Stimulated activated CD8-positive, alpha-beta memory T cell treated with anti-CD3 and anti-CD28 coated beads, Interleukin-7, amount 100 ng/mL, for 1 hour (primary cell): ENCODE results near the gene IGFLR1.
"Not testable (repeated sequence)": the region's sequence is repeated elsewhere in the genome, so short reads cannot be mapped to it uniquely, and the experiment has no call there.

Experiments
- DNase-seq, 2 donors: peaks; one replicate each; pipeline ENCODE4 v3.0.0-alpha.2; 2020; ENCODE audit warnings: low read depth in 2 of 2

Gene IGFLR1

DNA sequence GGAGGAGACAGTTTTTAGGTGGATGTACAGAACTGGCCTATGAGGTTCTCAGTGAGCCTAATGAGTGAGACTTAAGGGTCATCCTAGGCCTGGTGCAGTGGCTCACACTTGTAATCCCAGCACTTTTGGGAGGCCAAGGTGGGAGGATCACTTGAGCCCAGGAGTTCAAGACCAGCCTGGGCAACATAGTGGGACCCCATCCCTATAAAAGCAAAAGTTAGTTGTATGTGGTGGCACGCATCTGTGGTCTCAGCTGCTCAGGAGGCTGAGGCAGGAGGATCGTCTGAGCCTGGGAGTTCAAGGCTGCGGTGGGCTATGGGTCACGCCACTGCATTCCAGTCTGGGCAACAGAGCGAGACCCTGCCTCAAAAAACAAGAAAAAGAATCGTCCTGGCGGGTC is 18.1 kb downstream of the IGFLR1 start:
- DNase-seq = not testable (repeated sequence)

DNA sequence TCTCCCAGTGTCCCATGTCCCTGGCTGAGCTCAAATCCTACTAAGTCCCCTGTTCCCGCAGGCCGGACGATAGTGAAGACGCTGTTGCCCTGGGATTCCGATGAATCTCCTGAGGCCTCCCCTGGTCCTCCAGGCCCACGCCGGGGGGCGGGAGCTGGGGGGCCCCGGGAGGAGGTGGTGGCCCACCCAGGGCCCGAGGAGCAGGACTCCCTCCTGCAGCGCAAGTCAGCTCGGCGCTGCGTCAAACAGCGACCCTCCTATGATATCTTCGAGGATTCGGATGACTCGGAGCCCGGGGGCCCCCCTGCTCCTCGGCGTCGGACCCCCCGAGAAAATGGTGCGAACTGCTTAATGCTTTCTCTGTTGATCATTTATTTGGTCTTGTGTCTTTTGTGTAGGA is 18.6 kb downstream of the IGFLR1 start:
- no peak for DNase-seq

DNA sequence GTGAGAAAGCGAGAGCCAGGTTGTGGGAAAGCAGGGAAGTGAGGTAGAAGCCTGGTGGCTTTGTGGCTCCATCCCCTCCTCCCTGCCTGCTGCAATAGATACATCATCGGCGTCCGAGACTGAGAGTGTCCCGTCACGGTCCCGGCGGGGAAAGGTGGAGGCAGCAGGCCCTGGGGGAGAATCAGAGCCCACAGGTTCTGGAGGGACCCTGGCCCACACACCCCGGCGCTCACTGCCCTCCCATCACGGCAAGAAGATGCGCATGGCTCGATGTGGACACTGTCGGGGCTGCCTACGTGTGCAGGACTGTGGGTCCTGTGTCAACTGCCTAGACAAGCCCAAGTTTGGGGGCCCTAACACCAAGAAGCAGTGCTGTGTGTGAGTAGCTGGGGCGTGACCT is 19.4 kb downstream of the IGFLR1 start:
- DNase-seq = no peak

DNA sequence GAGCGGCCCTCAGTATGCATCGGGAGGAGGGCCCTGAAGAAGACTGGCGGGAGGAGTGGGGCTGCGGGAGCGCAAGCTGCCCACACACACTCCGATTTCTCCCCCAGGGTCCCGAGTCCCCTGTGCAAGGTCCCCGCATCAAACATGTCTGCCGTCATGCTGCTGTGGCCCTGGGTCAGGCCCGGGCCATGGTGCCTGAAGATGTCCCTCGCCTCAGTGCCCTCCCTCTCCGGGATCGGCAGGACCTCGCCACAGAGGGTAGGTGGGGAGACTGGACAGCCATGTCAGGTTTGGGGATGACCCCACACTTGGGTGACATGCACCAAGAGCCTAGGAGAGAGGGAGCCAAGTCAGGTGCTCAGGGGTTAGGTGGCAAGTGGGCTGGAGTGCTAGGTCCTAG is 19.8 kb downstream of the IGFLR1 start:
- DNase-seq = no peak

DNA sequence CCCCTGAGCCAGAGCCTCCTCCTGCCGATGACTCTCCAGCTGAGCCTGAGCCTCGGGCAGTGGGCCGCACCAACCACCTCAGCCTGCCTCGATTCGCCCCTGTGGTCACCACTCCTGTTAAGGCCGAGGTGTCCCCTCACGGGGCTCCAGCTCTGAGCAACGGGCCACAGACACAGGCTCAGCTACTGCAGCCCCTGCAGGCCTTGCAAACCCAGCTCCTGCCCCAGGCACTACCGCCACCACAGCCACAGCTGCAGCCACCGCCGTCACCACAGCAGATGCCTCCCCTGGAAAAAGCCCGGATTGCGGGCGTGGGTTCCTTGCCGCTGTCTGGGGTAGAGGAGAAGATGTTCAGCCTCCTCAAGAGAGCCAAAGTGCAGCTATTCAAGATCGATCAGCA is 20.9 kb downstream of the IGFLR1 start:
- no peak for DNase-seq

DNA sequence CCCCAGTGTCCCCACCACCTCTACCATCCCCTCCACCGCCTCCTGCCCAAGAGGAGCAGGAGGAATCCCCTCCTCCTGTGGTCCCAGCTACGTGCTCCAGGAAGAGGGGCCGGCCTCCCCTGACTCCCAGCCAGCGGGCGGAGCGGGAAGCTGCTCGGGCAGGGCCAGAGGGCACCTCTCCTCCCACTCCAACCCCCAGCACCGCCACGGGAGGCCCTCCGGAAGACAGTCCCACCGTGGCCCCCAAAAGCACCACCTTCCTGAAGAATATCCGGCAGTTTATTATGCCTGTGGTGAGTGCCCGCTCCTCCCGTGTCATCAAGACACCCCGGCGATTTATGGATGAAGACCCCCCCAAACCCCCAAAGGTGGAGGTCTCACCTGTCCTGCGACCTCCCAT is 21.6 kb downstream of the IGFLR1 start:
- no peak for DNase-seq

DNA sequence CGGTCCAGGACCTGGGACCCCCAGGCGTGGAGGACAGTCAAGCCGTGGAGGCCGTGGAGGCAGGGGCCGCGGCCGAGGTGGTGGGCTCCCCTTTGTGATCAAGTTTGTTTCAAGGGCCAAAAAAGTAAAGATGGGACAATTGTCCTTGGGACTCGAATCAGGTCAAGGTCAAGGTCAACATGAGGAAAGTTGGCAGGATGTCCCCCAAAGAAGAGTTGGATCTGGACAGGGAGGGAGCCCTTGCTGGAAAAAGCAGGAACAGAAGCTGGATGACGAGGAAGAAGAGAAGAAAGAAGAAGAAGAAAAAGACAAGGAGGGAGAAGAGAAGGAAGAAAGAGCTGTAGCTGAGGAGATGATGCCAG is 22.1 kb downstream of the IGFLR1 start:
- no peak for DNase-seq

DNA sequence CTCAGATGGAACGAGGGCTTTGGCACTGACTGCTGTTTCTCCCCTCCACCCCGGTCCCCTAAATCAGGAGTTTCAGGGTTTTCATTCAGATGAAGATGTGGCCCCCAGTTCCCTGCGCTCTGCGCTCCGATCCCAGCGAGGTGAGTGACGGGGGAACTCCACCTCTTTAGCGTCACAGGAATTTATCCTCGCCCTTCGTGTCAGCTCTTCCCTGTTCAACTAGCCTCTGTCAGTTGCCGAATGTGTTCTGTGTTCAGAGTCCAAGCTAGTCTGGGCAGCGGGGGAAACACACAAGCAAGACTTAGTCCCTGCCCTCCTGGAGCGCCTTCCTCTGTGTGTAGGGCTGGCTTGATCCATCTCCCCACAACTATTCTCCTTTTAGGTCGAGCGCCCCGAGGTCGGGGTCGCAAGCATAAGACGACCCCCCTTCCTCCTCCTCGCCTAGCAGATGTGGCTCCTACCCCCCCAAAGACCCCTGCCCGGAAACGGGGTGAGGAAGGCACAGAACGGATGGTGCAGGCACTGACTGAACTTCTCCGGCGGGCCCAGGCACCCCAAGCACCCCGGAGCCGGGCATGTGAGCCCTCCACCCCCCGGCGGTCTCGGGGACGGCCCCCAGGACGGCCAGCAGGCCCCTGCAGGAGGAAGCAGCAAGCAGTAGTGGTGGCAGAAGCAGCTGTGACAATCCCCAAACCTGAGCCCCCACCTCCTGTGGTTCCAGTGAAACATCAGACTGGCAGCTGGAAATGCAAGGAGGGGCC is 22.7 kb downstream of the IGFLR1 start:
- DNase-seq = no peak

GRCh38 chr19:35718345-35719041 is 23.8 kb downstream of the IGFLR1 start:
- DNase-seq = no peak

DNA sequence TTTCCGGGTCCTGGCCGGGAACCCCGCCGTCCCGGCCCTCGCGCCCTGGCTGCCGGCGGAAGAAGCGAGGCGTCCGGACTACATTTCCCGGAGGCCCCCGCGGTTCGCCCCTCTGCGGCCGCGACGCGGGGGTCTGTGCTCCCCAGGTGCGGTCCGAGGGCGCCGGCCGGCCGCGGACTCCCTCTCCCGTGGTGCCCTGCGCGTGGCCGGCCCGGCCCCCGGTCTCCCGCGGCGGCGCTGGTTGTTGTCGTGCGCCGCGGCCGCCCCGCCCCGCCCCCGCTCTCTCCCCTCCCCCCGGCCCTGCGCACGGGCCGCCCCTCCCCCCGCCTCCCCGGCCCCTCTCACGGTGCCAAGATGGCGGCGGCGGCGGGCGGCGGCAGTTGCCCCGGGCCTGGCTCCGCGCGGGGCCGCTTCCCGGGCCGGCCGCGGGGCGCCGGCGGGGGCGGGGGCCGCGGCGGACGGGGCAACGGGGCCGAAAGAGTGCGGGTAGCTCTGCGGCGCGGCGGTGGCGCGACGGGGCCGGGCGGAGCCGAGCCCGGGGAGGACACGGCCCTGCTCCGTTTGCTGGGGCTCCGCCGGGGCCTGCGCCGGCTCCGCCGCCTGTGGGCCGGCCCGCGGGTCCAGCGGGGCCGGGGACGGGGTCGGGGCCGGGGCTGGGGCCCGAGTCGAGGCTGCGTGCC is 24.4 kb downstream of the IGFLR1 start, which contains the start of gene KMT2B:
Gene KMT2B (plus strand): TSS at position 339 of the 680 bp plus-strand sequence. CDS start 16 bp downstream, at position 355.
- no peak for DNase-seq

- peak; percentile 86 to 91 for DNase-seq
Measured at GRCh38 chr19:35716801-35717664, 25.2 kb downstream of the IGFLR1 start.

DNA sequence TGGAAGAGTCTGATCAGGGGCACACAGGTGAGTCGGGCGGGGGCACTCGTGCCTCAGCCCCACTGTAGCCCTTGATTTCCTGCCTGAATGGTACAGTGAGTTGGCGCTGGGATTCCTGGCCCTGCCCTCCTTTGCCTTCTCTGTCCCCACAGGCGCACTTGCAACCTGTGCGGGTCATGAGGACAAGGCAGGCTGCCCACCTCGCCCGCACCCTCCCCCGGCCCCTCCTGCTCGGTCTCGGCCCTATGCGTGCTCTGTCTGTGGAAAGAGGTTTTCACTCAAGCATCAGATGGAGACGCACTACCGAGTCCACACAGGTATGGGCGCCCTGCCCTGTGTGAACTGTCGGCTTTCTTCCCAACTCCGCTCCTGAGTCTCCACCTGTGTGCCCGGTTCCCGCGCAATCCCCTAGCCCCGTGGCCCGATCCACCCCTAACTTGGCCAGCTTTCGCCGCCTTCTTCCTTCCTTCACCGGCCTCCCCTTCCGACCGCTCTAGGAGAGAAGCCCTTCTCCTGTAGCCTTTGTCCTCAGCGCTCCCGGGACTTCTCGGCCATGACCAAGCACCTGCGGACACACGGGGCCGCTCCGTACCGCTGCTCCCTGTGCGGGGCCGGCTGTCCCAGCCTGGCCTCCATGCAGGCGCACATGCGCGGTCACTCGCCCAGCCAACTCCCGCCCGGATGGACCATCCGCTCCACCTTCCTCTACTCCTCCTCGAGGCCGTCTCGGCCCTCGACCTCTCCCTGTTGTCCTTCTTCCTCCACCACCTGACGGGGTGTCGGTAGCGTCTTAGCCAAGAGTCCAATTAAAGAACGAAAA is 26.1 kb downstream of the IGFLR1 start:
- DNase-seq = no peak

- no peak for DNase-seq
Measured at GRCh38 chr19:35715355-35715809, 26.9 kb downstream of the IGFLR1 start.

GRCh38 chr19:35714601-35715354 is 27.5 kb downstream of the IGFLR1 start:
- no peak for DNase-seq

- no peak for DNase-seq
Measured at GRCh38 chr19:35713904-35714495, 28.3 kb downstream of the IGFLR1 start.

- no peak for DNase-seq
Measured at GRCh38 chr19:35713506-35713850, 28.8 kb downstream of the IGFLR1 start.

GRCh38 chr19:35712567-35713505 is 29.4 kb downstream of the IGFLR1 start:
- DNase-seq = no peak
